ENCODE data around the gene OR56B1. TPM values are rescaled to one million over a fixed set of nuclear protein-coding genes. Genes with fewer than 3 reads are reported as not detected.

The OR56B1 gene
- total and polyA plus RNA-seq, 2 of the 8 experiments (the other 6 are each of a cell fraction or from before 2014, with no cell fraction given): 0.20 TPM; not detected in 1

- Histone ChIP-seq H3K79me1 (ENCODE audit: low read depth, low read length) (no peaks in the 10 kb centered on the region), H3K36me3 (ENCODE audit: control insufficient read depth in 2 of 4, insufficient read depth in 4 of 4, low read length in 3 of 4) (no peaks in the 10 kb centered on the region), H3K23ac (ENCODE audit: insufficient read length) (no peak within 1 kb of the TSS), H3K9me3 (ENCODE audit: insufficient read depth in 2 of 2, low read depth in 1 of 2, low read length in 1 of 2) (no peaks in the 10 kb centered on the region), H2AK5ac (ENCODE audit: low read depth, low read length) (no peak within 1 kb of the TSS), H4K5ac (ENCODE audit: insufficient read length, low read depth, low read length) (no peak within 1 kb of the TSS), H2BK12ac (ENCODE audit: low read depth, low read length) (no peak within 1 kb of the TSS), H3K4me2 (ENCODE audit: insufficient read depth in 1 of 2, low read depth in 2 of 2, low read length in 2 of 2) (no peak within 1 kb of the TSS), H3K79me2 (ENCODE audit: control insufficient read depth in 1 of 2, insufficient read depth in 2 of 2, low read length in 2 of 2) (no peaks in the 10 kb centered on the region), H3K14ac (ENCODE audit: insufficient read length) (no peak within 1 kb of the TSS), H4K20me1 (replicated peaks in 1 of 2; ENCODE audit: control insufficient read depth in 1 of 2, insufficient read depth in 2 of 2, low read length in 2 of 2) (no peaks in the 10 kb centered on the region), H3K4me3 (ENCODE audit: extremely low read depth in 1 of 4, insufficient read depth in 2 of 4, low read depth in 3 of 4, low read length in 4 of 4) (no peak within 1 kb of the TSS), H3K23me2 (ENCODE audit: low read depth, low read length) (no peaks in the 10 kb centered on the region), H2AFZ (ENCODE audit: low read length) (no peak within 1 kb of the TSS), H3K4me1 (replicated peaks in 1 of 4; ENCODE audit: control insufficient read depth in 3 of 4, insufficient read depth in 4 of 4, low read length in 3 of 4) (no peaks in the 10 kb centered on the region), H4K8ac (ENCODE audit: extremely low read depth, insufficient read depth, low read length) (no peak within 1 kb of the TSS), H3K18ac (ENCODE audit: extremely low read depth, low read length) (no peak within 1 kb of the TSS), H2BK15ac (ENCODE audit: low read length) (no peak within 1 kb of the TSS), H3K56ac (replicated peaks; ENCODE audit: insufficient read length, low read depth, low read length) (no peak within 1 kb of the TSS), H3K9ac (replicated peaks in 1 of 4; ENCODE audit: extremely low read depth in 1 of 4, low read depth in 3 of 4, low read length in 3 of 4) (no peak within 1 kb of the TSS), H4K91ac (replicated peaks; ENCODE audit: insufficient read length, low read length) (no peak within 1 kb of the TSS), H2BK20ac (ENCODE audit: low read length) (no peak within 1 kb of the TSS), H3K4ac (replicated peaks; ENCODE audit: insufficient read length, low read depth, low read length) (no peak within 1 kb of the TSS), H3K27me3 (replicated peaks in 1 of 4; ENCODE audit: control insufficient read depth in 3 of 4, extremely low read depth in 1 of 4, insufficient read depth in 3 of 4, low read length in 3 of 4) (no peaks in the 10 kb centered on the region), H2BK5ac (ENCODE audit: low read depth, low read length) (no peak within 1 kb of the TSS), H2BK120ac (replicated peaks; ENCODE audit: low read depth, low read length) (no peak within 1 kb of the TSS), H3K27ac (ENCODE audit: low read depth, low read length) (no peak within 1 kb of the TSS)
- no CpG with 5 or more reads among the region's 1 CpG for WGBS, 2 experiments (ENCODE audit: extremely low coverage in 1 of 2, insufficient coverage in 1 of 2, insufficient read length in 1 of 2, insufficient replicate concordance in 2 of 2, low coverage in 1 of 2, low lambda C conversion rate in 2 of 2, missing lambda C conversion rate in 1 of 2)
- ChIA-PET POLR2A (ENCODE audit: partially characterized antibody) (no interaction called here), CTCF (ENCODE audit: partially characterized antibody) (no interaction called here)
- no peak for DNase-seq (ENCODE audit: low read depth in 1 of 2, low spot score in 2 of 2)
- no peak for FAIRE-seq
- no peak for TF ChIP-seq RXRA (IDR thresholded peaks at IDR 0.05; ENCODE audit: insufficient read depth, low read depth, low read length)
- TF ChIP-seq KDM4A (IDR thresholded peaks at IDR 0.05; ENCODE audit: low read depth, low read length, severe bottlenecking): no peak
- TF ChIP-seq POLR2A (IDR thresholded peaks at IDR 0.05; ENCODE audit: control extremely low read depth in 1 of 2, low read depth in 2 of 2, low read length in 2 of 2): no peak
- no peak for TF ChIP-seq TAF1 (IDR thresholded peaks at IDR 0.05; ENCODE audit: low read depth, low read length)
Observed at GRCh38 chr11:5753943-5754342, 17.7 kb downstream of the OR56B1 start, which contains the start of gene OR52N4. Gene OR52N4, plus strand, starts transcription at chr11:5754243. Its CDS starts 498 bp downstream, at chr11:5754741.

Measured in H1 (cell line).